ENCODE measurements around the gene CHRM5.

The CHRM5 gene

GRCh38 chr15:34102175-34102925, 134.1 kb downstream of the CHRM5 start:
- DNase-seq (ENCODE audit: low read depth), result no peak

- DNase-seq (ENCODE audit: low read depth), result no peak
Measured at GRCh38 chr15:34106423-34106822, 138.1 kb downstream of the CHRM5 start.

GRCh38 chr15:34107315-34107714, 139.0 kb downstream of the CHRM5 start:
- no peak for DNase-seq (ENCODE audit: low read depth)

- DNase-seq (ENCODE audit: low read depth), result peak; percentile 18
Measured at GRCh38 chr15:34109797-34110663, 141.7 kb downstream of the CHRM5 start.

- no peak for DNase-seq (ENCODE audit: low read depth)
Measured at GRCh38 chr15:34111488-34111887, 143.2 kb downstream of the CHRM5 start.

- no peak for DNase-seq (ENCODE audit: low read depth)
Measured at GRCh38 chr15:34114215-34114614, 145.9 kb downstream of the CHRM5 start.

GRCh38 chr15:34114739-34115138, 146.4 kb downstream of the CHRM5 start:
- no peak for DNase-seq (ENCODE audit: low read depth)

GRCh38 chr15:34116620-34117019, 148.3 kb downstream of the CHRM5 start:
- DNase-seq (ENCODE audit: low read depth), result no peak
